ENCODE results near the gene SPATA12.
A peak's percentile ranks its signal among the peaks of the same experiment; 100 is the strongest.

SPATA12 gene

GRCh38 chr3:57088503-57088902, 28.0 kb downstream of the SPATA12 start:
- CTCF ChIA-PET: interaction anchor here (0.8 kb wide), 1 partner anchor 12 kb away, joined by 3 read pairs; no protein-coding TSS in a partner anchor
- no peak overlapping the region for H3K4me3 ChIP-seq (ENCODE audit: low read depth, low read length)
- no peak for TF ChIP-seq CTCF (IDR thresholded peaks at IDR 0.05; ENCODE audit: insufficient read depth, low read length, missing control alignments)
- DNase-seq (ENCODE audit: low read depth, low spot score): no peak
- POLR2A ChIA-PET: no interaction called here

GRCh38 chr3:57089043-57089442, 28.6 kb downstream of the SPATA12 start:
- no peak for TF ChIP-seq CTCF (IDR thresholded peaks at IDR 0.05; ENCODE audit: insufficient read depth, low read length, missing control alignments)
- ChIA-PET CTCF (interaction anchor here (0.8 to 3.9 kb wide), 2 partner anchors 11 to 12 kb away, joined by 3 to 30 read pairs; no protein-coding TSS in a partner anchor), POLR2A (no interaction called here)

GRCh38 chr3:57091521-57092273, 31.2 kb downstream of the SPATA12 start:
- no peak for TF ChIP-seq CTCF (IDR thresholded peaks at IDR 0.05; ENCODE audit: insufficient read depth, low read length, missing control alignments)
- ChIA-PET POLR2A (no interaction called here), CTCF (interaction anchor here (0.8 to 3.9 kb wide), 2 partner anchors 10 to 96 kb away, joined by 4 to 30 read pairs; no protein-coding TSS in a partner anchor)
- no peak for DNase-seq (ENCODE audit: low read depth, low spot score)
- no peak overlapping the region for H3K4me3 ChIP-seq (ENCODE audit: low read depth, low read length)

More at GRCh38 chr3:57089043-57089442, 28.6 kb downstream of the SPATA12 start:
- no peak overlapping the region for H3K4me3 ChIP-seq (ENCODE audit: low read depth, low read length)
- no peak for DNase-seq (ENCODE audit: low read depth, low spot score)

- ChIA-PET CTCF (interaction anchor here (1.1 to 1.7 kb wide), 3 partner anchors 11 to 98 kb away, joined by 3 to 6 read pairs (median 4); no protein-coding TSS in a partner anchor), POLR2A (no interaction called here)
- no peak overlapping the region for H3K4me3 ChIP-seq (ENCODE audit: low read depth, low read length)
- TF ChIP-seq CTCF (IDR thresholded peaks at IDR 0.05; ENCODE audit: insufficient read depth, low read length, missing control alignments): no peak
- DNase-seq (ENCODE audit: low read depth, low spot score): no peak
These were observed 33.0 kb downstream of the SPATA12 start for GRCh38 chr3:57093489-57093888.

- no peak for TF ChIP-seq CTCF (IDR thresholded peaks at IDR 0.05; ENCODE audit: insufficient read depth, low read length, missing control alignments)
- ChIA-PET CTCF (interaction anchor here (0.8 to 1.7 kb wide), 5 partner anchors 10 to 105 kb away, joined by 3 to 6 read pairs (median 3); no protein-coding TSS in a partner anchor), POLR2A (no interaction called here)
- no peak for DNase-seq (ENCODE audit: low read depth, low spot score)
- no peak overlapping the region for H3K4me3 ChIP-seq (ENCODE audit: low read depth, low read length)
These were observed 33.6 kb downstream of the SPATA12 start for GRCh38 chr3:57093971-57094535.

GRCh38 chr3:57094575-57094974, 34.1 kb downstream of the SPATA12 start:
- ChIA-PET CTCF (interaction anchor here (0.8 to 1.7 kb wide), 5 partner anchors 10 to 106 kb away, joined by 3 to 6 read pairs (median 3); no protein-coding TSS in a partner anchor), POLR2A (no interaction called here)
- no peak overlapping the region for H3K4me3 ChIP-seq (ENCODE audit: low read depth, low read length)
- DNase-seq (ENCODE audit: low read depth, low spot score): peak; percentile 16
- no peak for TF ChIP-seq CTCF (IDR thresholded peaks at IDR 0.05; ENCODE audit: insufficient read depth, low read length, missing control alignments)
